ENCODE measurements around the gene NIPAL4. TPM values are rescaled to one million over a fixed set of nuclear protein-coding genes. Genes with fewer than 3 reads are reported as not detected.
A peak's percentile ranks its signal among the peaks of the same experiment; 100 is the strongest.

Gene NIPAL4
- total RNA-seq, 1 experiment from 2014 or later, result 0.24 TPM

GRCh38 chr5:157460921-157461792 lies 1.1 kb downstream of the NIPAL4 start:
- Histone ChIP-seq H3K4me3 (no peak overlapping the region), H3K9me3 (ENCODE audit: insufficient read depth, low read depth) (no peaks in the 10 kb centered on the region), H3F3A (ENCODE audit: insufficient read depth, low read depth) (peaks cover 4% of the 10 kb centered on the region; the same call in 1 of the 2 replicates), H3K27me3 (ENCODE audit: insufficient read depth, low read depth) (no peaks in the 10 kb centered on the region), H4K20me1 (ENCODE audit: insufficient read depth) (no peaks in the 10 kb centered on the region), H3K4me2 (no peak overlapping the region), H3K36me3 (ENCODE audit: low read depth) (no peaks in the 10 kb centered on the region), H3K79me2 (ENCODE audit: low read depth) (no peaks in the 10 kb centered on the region), H3K9me2 (ENCODE audit: insufficient read depth) (no peaks in the 10 kb centered on the region), H3K27ac (no peak overlapping the region), H3K4me1 (replicated peaks; ENCODE audit: insufficient read depth) (peaks cover 17% of the 10 kb centered on the region), H2AFZ (no peak overlapping the region)
- no TSS peak for BruUV-seq (replicated peaks)
- POLR2A ChIA-PET (ENCODE audit: unreplicated experiment), result no interaction called here
- TF ChIP-seq CTCF (conservative IDR thresholded peaks at IDR 0.05) (no peak), EZH2 (IDR thresholded peaks at IDR 0.05; ENCODE audit: low read depth) (no peak)
- no peak for DNase-seq
- CTCF ChIA-PET, result no interaction called here
- intact Hi-C loops (cut with micrococcal nuclease; ENCODE audit: unreplicated experiment), result loop anchor here (5.0 kb wide), 1 partner anchor 69 kb away; no protein-coding TSS in a partner anchor

DNA sequence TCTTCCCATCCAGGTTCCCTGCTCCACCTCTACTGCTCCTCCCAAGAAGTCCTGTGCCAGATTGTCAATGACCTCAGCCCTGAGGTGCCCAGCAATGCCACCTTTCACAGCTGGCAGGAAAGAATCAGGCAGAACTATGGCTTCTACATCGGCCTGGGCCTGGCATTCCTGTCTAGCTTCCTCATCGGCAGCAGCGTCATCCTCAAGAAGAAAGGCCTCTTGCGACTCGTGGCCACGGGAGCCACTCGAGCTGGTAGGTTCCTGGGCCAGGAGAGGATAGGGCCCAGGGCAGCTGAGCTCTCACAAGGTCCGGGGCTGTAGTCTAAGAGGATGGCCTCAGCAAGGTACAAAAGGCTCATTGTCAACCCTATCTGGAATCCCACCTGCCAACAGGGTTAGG lies 3.1 kb downstream of the NIPAL4 start:
- peaks cover 17% of the 10 kb centered on the region for H3K4me1 ChIP-seq (replicated peaks; ENCODE audit: insufficient read depth)
- TF ChIP-seq EZH2 (IDR thresholded peaks at IDR 0.05; ENCODE audit: low read depth) (no peak), CTCF (conservative IDR thresholded peaks at IDR 0.05) (no peak)
- ChIA-PET CTCF (no interaction called here), POLR2A (ENCODE audit: unreplicated experiment) (no interaction called here)
- no peak overlapping the region for H3K27ac ChIP-seq
- intact Hi-C loops (cut with micrococcal nuclease; ENCODE audit: unreplicated experiment), result loop anchor here (5.0 kb wide), 1 partner anchor 71 kb away; no protein-coding TSS in a partner anchor
- no peaks in the 10 kb centered on the region for H3K9me3 ChIP-seq (ENCODE audit: insufficient read depth, low read depth)
- no peaks in the 10 kb centered on the region for H3K27me3 ChIP-seq (ENCODE audit: insufficient read depth, low read depth)
- no peak overlapping the region for H3K4me2 ChIP-seq
- BruUV-seq (replicated peaks), result no TSS peak
- H3K4me3 ChIP-seq, result no peak overlapping the region
- H3K79me2 ChIP-seq (ENCODE audit: low read depth), result no peaks in the 10 kb centered on the region
- no peak overlapping the region for H2AFZ ChIP-seq
- DNase-seq, result no peak
- H3K36me3 ChIP-seq (ENCODE audit: low read depth), result no peaks in the 10 kb centered on the region
- H4K20me1 ChIP-seq (ENCODE audit: insufficient read depth), result no peaks in the 10 kb centered on the region
- H3K9me2 ChIP-seq (ENCODE audit: insufficient read depth), result no peaks in the 10 kb centered on the region
- H3F3A ChIP-seq (ENCODE audit: insufficient read depth, low read depth), result peaks cover 4% of the 10 kb centered on the region; the same call in 1 of the 2 replicates

- no peaks in the 10 kb centered on the region for H3K27me3 ChIP-seq (ENCODE audit: insufficient read depth, low read depth)
- H3K79me2 ChIP-seq (ENCODE audit: low read depth), result no peaks in the 10 kb centered on the region
- no peaks in the 10 kb centered on the region for H3K36me3 ChIP-seq (ENCODE audit: low read depth)
- intact Hi-C loops (cut with micrococcal nuclease; ENCODE audit: unreplicated experiment), result loop anchor here (5.0 kb wide), 1 partner anchor 72 kb away; no protein-coding TSS in a partner anchor
- H2AFZ ChIP-seq, result no peak overlapping the region
- BruUV-seq (replicated peaks), result no TSS peak
- no peaks in the 10 kb centered on the region for H4K20me1 ChIP-seq (ENCODE audit: insufficient read depth)
- no peaks in the 10 kb centered on the region for H3K9me3 ChIP-seq (ENCODE audit: insufficient read depth, low read depth)
- TF ChIP-seq CTCF (conservative IDR thresholded peaks at IDR 0.05), result no peak
- H3F3A ChIP-seq (ENCODE audit: insufficient read depth, low read depth), result peaks cover 4% of the 10 kb centered on the region; the same call in 1 of the 2 replicates
- CTCF ChIA-PET, result interaction anchor here (0.6 kb wide), 2 partner anchors 43 to 191 kb away, joined by 3 to 4 read pairs; no protein-coding TSS in a partner anchor
- no peak overlapping the region for H3K27ac ChIP-seq
- POLR2A ChIA-PET (ENCODE audit: unreplicated experiment), result no interaction called here
- peak overlapping the region; percentile 53 for H3K4me2 ChIP-seq
- no peak for DNase-seq
- H3K9me2 ChIP-seq (ENCODE audit: insufficient read depth), result no peaks in the 10 kb centered on the region
- no peak overlapping the region for H3K4me3 ChIP-seq
- H3K4me1 ChIP-seq (replicated peaks; ENCODE audit: insufficient read depth), result peaks cover 17% of the 10 kb centered on the region
Observed at GRCh38 chr5:157463621-157464518, 3.9 kb downstream of the NIPAL4 start.

Data from PC-9 (cell line).